ENCODE measurements around the gene C11orf65.

Gene C11orf65, protein sequence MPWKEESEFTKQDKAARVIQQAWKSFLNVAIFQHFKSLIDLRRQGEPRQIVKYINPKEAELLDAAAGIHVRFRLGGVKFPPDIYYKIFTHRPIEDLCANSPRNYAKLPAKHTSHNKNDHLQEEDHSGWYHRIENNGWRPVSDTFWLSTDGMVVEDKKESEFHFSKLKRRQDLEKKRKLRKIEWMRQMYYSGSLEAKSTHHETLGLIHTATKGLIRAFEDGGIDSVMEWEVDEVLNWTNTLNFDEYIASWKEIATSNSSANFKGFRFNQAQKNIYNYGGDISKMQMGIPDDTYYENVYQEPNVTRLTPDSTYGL

DNA sequence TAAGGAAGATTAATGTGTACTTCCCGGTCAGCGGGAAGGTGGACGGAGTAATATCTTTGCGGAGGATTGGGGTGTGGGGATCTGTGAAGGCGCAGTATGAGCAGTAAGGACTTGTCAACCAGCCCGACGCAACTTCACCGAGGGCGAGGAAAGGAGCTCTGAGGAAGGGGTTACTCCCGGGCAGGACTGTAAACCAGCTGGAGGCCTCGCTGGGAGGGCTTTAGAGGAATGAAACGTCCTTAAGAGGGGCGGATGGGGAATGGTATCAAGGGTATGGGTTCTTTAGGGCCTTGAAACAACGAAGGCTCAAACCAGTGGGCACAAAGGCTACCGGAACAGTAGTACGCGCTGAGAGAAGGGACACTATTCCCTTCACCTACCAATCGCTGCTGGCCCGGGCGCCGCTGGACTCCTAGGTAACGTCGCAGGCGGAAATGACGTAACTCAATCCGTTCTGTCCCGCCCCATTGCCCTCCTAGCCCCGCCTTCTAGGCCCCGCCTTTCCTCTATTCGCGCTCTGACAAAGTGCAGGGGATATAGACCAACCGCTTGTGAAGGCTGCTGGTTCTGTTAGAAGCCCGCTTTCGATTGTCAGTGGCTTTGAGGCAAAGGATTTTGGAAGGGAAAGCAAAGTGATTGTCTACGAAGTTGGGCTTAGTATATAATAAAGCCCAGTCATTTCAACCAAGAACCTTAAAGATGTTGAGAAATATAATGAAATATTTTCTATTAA lies at the start of gene C11orf65:
Gene C11orf65, minus strand, starts transcription at position 439 of the 733 bp plus-strand sequence. CDS start 5,970 bp downstream, outside the sequence.
- peak; percentile 99 for ATAC-seq

DNA sequence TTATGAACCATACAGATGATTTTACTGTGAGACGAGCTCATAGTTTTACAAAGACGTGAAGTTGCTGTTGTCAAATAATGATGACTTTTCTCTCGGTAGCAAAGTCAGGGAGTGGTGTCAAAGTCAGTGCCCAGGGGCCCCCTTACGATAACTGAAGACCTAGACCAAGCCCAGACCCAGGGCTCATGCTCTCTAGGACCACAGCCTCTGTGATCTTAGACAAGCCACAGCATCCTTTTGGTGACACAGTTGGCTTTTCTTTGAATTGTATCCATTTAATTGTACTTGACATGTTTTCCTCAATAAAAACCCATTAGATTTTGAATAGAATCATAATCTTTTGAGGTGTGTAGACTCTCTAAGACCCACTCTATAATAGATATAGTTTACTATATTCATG lies 48.8 kb upstream of the C11orf65 start:
- no peak for ATAC-seq

DNA sequence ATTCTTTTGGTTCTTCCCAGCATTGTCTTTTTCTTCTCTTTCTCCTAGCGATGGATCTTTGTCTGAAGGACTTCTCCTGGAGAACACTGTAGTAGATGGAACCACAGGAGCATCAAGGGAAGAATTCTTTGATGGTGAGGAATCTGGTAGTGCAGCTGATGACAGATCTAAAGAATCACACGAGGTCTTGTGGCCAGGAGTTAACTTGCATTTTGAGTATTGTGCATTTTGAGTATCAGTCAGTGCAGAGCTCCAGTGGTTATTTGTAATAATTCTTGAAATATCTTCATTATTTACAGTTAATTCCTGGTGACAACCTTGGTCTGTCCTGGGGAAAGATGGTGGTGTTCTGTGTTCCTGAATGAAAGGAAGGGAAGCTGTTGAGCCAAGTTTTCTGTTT lies 45.4 kb upstream of the C11orf65 start:
- no peak for ATAC-seq

DNA sequence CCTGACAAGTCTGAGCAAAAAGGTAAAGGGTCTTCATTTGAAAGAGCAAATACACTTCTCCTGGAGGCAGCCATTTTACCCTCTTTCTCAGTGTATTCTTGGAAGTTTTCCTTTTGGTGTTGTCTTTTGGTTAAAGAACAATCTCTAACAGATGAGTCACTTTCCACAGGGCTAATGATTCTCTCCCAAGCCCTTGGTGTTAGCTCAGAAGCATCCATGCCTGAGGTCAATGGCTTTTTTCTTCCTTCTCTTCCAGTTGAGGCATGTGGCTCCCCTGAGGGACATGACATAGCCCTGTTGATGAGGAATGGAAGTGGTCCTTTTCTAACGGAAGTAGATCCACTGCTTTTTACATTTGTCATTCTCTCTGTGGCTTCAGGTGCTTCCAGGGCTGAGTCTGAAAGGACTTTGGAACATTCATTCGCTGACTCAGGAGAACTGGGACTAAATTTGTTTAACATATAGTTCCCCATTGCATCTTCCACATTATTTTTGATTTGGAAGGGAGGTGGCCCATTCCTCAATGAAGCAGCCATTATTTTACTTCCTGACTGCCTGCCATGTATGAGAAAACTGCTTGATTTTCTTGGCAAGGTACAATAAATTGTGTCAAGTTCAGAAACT lies 44.6 kb upstream of the C11orf65 start:
- ATAC-seq: no peak

DNA sequence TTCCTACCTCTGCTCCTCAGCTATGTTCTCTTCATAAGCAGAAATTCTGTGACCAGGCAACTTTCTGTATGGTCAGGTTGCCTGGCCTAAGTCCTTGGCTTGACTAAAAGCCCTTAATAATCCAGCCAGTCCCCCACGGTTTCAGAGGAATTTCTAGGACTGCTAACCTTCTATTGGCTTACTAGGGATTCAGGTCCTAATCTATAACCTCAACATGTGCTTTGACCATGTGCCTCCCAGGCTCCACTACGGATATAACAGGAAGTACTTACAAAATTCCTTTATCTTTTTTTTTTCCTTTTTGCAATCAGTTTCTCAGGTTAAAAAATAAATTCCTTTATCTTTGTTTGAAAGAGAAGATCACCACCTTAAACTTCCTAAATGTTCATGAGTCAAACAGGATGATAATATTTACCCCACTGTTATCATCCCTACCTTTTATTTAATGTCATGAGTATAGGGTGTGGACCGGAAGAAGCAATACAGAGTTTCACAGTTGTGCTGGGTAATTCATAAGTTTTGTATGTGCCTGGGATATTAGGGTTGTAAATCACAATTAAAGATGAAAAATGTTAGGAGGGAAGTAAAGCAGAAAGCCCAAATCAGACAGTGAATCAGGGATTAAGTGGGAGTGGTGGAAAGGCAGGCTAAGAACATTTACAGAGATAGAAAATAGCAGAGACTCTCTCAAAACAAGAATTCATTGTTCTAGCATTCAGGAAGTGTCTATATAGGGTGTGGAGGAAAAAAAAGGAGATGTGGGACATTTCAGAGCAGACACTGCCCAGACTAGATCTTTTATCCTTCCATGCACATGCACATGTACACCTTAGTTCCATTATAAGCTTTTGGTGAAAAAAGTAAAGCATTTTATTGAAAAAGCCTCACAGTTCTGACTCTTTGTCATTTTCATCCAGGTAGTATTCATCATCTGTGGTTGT lies 41.6 kb upstream of the C11orf65 start:
- no peak for ATAC-seq

DNA sequence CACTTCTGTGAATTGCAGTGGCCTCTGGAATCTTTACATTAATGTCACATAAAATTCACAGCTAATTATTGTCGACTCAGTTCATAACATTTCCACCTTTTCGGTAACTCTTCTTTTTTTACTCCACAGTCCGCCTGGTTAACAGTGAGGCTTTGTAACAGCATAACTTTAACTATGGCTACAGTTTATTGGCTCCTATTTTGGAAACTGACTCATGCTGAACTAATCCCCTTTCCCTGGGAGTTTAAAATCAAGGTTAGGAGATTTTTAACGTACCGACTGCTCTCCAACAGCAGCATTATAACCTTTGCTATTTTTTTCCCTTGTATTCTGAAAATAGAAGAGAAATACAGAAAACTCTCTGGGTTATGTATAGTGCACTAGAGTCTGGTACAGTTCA lies 34.1 kb upstream of the C11orf65 start:
- no peak for ATAC-seq

DNA sequence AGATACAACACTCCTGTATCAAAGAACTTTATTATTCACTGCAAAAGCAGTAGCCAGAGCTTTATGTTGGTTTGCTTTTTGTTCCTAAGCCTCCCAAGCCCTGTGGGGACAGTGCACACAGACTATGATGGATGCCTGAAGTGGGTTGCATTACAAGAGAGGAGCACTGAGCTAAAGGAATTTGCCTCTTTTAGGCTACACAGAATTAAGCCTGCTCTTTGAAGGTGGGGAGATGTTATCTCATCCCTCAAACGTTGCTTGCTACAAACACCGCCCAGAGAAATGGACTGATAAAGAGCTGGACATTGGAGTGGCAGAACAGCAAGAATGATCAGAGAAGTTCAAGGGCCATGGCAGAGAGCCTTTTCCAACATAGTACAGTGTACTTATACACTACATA lies 33.4 kb upstream of the C11orf65 start:
- ATAC-seq: no peak

DNA sequence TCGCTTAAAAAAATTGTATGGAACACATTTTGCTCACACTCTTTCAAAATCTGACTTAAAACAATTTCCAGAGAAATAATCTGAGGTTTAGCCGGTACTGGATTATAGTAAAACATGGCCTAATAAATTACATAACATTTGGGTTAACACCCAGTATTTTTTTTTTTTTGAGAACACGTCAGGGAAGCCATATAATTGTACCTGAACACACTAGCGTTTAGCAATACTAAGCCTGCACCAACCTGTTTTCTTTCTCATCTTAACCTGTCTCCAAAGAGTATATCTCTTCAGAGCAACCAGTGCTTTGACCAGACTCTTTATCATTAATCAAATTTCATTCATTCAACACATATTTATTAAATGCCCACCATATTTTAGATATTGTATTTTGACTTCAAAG lies 32.8 kb upstream of the C11orf65 start:
- no peak for ATAC-seq

DNA sequence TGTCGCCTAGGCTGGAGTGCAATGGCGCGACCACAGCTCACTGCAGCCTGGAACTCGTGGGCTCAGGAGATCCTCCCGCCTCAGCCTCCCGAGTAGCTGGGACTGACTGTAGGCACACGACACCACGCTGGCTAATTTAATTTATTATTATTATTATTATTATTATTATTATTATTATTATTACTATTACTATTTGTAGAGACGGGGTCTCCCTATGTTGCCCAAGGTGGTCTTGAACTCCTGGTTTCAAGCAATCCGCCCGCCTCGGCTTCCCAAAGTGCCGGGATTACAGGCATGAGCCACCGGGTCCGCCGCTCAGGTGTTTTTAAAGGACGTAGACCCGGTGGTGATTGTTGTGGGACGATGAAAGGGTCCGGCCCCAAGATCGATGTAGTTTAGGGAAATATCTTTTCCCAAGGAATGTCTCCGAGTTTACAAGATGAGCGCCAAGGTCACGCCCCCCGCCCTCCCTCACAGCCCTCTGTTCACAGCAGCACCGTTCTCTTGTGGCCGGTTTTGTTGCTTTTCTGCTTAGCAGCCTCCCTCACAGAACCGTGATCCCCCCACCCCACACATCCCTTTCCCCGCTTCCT lies 31.6 kb upstream of the C11orf65 start:
- no peak for ATAC-seq

DNA sequence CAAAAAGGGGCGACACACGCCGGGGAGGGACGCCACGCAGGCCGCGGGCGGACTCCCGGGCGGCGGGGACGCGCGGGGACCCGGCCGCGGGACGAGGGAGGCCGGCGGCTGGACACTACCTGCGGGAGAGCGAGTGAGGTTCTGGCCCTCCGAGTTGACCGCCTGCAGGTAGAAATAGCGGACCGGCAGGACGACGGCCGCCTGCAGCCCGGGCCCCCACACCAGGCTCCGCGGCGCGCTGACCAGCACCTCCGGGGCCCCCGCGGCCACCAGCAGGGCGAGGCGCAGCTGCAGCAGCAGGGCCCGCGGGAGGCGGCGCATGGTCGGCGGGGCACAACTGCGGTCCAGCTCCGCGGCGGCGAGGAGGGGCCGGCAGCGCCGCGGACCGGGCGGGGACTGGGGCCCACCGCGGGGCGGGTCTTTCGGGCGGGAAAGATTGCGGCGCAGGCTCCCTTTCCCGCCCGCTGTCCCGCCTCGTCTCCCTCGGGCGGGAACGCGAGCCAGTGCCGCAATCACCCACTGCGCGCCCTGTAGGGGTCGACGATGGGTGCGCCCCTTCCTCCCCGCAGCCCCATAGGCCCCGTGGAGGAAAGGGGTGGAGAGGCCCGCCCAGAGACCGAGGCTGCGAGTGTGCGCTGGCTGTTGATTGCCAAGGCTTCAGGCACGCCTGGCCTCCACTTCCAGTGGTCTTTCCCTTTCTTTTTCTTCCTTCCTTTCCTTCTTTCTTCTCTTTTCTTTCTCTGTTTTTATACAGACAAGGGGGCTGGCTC lies 30.9 kb upstream of the C11orf65 start, which contains the start of gene POGLUT3:
Gene POGLUT3, minus strand, starts transcription at position 339 of the 770 bp plus-strand sequence. Its CDS starts 18 bp downstream, at position 321.
- peak; percentile 44 to 50 for ATAC-seq

DNA sequence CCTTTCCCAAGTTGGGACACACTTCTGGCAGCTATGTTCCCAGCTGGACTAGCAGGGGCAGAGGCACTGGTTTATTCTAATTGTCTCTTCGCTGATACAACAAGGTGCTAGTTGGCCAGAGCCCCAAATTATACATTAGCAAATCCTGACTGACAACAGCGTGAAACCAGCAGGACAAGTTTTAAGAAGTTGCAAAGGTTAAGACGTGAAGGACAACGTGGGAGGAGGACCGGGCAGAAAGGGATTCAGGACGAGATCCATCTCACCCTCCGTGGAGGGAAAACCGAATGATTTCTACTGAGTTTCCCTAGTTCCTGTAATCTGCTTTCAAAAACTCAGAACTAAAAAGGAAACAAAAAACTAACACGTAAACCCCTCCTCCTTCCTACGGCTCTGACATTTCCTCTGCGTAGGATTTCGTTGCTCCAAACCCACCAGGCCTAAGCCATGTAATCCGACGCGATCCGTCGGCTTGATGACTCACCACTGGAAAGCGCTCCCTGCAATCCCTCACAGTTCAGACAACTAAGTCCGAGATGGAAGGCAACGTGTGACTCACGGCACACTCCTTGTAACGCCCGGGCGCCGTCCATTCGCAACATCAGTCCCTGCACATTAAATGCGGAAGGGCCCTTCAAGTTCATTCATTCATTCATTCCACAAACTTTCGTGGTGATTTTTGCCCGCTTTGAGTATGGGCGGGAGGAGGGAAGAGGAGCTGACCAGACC lies 30.2 kb upstream of the C11orf65 start:
- ATAC-seq: peak; percentile 78 to 85

DNA sequence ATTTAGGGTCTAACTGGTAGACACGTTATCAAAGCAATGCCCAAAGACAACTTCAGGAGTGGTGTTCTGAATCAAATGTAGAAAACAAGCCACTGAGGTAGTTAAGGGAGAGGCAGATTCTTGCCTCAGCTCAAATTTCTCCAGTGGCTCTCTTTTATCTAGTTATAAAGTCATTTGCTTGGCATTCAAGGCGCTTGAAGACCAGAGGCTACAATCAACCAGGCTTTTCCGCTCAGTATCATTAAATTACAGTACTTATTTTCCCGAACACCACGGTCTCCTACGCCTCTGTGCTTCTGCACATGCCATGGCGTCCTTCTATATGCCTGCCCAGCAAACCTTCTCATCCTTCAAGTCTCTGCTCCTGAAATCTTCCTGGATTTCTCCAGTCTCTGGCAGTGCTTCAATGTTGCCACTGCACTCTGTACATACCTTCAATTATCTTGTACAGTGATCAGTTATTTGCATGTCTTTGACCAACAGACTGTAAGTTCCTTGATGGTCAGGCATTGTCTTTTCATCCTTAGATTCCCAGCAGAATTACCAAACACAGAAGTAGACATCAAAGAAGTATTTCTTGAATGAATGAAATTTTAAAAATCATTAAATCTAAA lies 29.4 kb upstream of the C11orf65 start:
- no peak for ATAC-seq

DNA sequence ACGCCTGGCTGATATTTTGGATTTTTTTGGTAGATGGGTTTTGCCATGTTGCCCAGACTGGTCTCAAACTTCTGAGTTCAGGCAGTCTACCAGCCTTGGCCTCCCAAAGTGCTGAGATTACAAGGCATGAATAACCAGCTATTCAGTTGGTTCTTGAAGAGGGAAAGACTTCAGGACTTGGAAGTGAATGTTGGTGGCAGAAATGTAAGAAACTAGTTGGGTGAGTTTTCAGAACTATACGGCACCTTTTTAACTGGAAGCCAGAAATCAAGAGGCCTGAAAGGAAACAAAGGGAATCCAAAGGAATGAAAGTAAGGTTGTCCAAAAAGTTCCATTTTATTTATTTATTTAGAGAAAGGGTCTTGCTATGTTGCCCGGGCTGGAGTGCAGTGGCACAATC lies 28.0 kb upstream of the C11orf65 start:
- no peak for ATAC-seq

DNA sequence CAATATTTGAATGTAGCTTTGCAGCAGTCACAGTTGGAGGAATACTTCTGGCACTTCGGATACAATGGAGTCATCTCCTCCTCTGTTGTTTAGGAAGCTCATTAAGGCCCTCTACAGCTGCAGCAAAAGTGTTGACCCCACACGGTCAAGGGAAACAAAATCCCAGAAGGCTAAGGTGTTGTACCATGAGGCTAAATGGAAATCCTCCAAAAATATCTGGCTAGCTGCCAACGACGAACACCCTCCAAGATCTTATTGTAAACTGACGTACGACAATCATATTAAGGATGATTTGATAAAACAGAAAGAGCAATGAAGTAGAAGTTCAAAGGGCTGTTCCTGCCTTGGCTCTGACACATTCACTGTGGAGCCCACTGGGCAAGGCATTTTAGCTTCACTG lies 26.9 kb upstream of the C11orf65 start:
- no peak for ATAC-seq

DNA sequence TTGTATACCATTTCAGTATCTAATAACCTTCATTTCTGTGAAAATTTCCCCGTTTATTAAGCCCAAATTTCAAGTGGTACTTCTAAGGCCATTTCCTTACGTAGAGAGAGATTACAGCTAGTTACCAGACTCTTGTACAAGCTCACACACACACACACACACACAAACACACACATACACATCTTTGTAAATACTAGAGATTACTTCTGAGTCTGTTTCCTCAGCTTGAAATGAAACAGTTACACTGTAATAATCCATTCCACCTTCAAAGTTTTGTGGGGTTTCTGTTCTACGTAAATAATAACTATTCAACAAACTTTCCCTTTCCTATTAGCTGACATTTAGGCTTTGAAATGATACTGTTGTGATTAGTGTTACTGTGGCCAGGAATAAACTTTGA lies 24.6 kb upstream of the C11orf65 start:
- no peak for ATAC-seq

DNA sequence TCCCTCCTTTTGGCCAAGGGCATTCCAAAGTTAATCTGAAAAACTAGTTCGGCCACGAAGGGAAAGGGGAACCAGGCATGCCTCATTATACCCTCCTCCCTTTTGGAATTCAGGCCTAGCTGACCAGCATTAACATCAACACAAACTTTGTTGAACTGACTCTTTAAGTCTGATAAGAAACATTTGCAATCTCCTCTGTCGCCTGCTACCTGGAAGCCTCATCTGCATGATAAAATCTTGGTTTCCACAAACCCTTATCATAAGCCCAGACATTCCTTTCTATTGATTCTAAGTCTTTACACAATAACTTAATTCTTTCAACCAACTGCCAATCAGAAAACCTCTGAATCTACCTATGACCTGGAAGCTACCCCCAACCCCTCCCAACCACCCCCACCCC lies 19.5 kb upstream of the C11orf65 start:
- no peak for ATAC-seq

DNA sequence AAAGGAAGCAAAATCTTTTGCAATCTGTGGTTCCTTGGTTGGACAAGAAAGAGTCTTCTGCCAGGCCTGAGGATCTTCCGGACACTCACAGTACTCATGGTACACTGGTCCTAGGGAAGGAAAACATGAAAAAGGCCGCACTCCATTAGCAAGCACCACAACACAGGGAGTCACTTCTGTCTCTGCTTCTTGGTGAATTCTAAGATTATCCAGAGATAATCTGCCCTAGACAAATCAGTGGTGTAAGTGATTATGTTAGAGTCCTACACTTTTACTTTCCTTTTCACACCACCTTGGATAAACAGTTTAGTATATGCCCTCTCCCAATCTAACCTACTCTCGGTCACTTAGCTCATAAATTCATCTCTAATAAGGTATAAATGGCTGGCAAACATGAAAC lies 19.0 kb upstream of the C11orf65 start:
- ATAC-seq: no peak

DNA sequence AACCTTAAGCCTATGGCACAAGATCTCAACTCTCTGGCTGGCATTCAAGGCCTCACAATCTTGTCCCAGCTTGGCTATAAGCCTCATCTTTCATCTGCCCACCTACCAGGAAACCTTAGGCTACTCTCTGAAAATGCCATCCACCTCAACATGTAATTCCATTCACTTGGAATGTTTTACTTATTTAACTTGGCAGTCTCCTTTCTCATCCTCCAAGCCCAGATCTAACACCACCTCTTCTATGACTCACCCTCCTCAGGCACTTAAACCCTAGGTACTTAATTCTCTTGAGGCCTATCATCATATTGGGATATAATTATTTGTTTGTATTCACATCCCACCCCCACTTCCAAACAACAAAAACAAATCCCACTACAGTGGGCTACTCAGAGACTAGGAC lies 15.8 kb upstream of the C11orf65 start:
- ATAC-seq: no peak

DNA sequence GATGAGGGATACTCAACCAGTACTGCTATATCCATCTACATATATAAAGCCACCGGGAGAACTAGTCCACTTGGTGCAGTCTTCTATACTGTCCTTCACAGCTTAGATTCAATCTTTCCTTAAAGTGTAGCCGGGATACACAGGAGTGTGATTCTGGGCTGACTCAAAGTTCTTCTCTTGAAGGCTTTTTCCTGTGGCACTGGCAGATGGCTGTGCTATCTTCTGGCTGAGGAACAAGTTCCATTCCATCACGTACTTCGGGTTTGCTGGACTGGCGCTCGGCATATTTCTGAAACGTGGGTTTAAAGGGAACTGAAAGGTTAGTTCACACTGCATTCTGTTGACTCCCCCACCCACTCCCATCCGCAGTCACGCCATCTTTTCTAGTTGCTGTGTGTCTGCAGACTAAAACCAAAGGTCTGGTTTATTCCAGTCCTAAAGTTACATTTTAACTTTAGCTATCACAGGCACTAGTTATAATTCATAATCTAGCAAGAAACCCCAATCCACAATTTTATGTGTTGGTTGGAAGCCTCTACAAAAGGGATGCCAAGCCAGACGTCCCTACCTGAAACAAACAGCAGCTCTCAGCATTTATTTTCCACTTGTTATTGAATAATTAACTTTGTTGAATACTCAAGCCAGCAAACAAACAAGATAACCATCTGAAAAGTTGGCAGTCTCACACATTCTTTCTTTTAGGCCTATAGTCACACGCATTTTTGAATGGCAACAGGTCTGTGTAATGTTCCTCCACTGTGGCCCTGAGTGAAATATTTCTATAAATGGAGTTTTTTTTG lies 7.5 kb upstream of the C11orf65 start:
- no peak for ATAC-seq

Data from activated CD4-positive, CD25-positive, alpha-beta regulatory T cell treated with anti-CD3 and anti-CD28 coated beads, Interleukin-2, amount 50 U/mL, for 24 hours (primary cell).